HepG2 (cell line): ENCODE results near the gene CIAO2B. TPM values are rescaled to one million over a fixed set of nuclear protein-coding genes. Genes with fewer than 3 reads are reported as not detected.

Experiments used
- DMAP1 ChIP-seq: IDR thresholded peaks from 2 replicates; pipeline ENCODE4 v1.6.1; 2016
- FLYWCH1 ChIP-seq: sonication (generic); formaldehyde crosslinking; IDR thresholded peaks from 2 replicates; pipeline ENCODE4 v1.8.1; 2023; ENCODE audit warnings: mild to moderate bottlenecking, missing genetic modification reagents
- FOXP1 ChIP-seq, 2 experiments: fragments of 450-650 bp in 1 of 2; IDR thresholded peaks; 2 replicates each; pipeline ENCODE4 v1.6.1; 2017 to 2018; ENCODE audit warnings: antibody characterized with exemption in 1 of 2
- HDAC6 ChIP-seq: fragments of 200-600 bp; sonication (generic); IDR thresholded peaks from 2 replicates; pipeline ENCODE4 v1.7.0; 2017; ENCODE audit warnings: mild to moderate bottlenecking, antibody characterized with exemption, low read length, low read depth
- IKZF1 ChIP-seq: fragments of 450-650 bp; IDR thresholded peaks from 2 replicates; pipeline ENCODE4 v1.7.1; 2016
- KAT8 ChIP-seq: IDR thresholded peaks from 2 replicates; pipeline ENCODE4 v1.6.1; 2016; ENCODE audit warnings: missing genetic modification reagents, missing compliant biosample characterization
- KLF11 ChIP-seq: IDR thresholded peaks from 2 replicates; pipeline ENCODE4 v1.6.1; 2016; ENCODE audit warnings: missing compliant biosample characterization
- MBNL3 ChIP-seq: fragments of 250-450 bp; sonication (Bioruptor Pico); conservative IDR thresholded peaks from 2 replicates; pipeline ENCODE4 v1.8.0; 2022; ENCODE audit warnings: mild to moderate bottlenecking, inconsistent platforms
- MEIS1 ChIP-seq: sonication (generic); formaldehyde crosslinking; IDR thresholded peaks from 2 replicates; pipeline ENCODE4 v1.9.0; 2021; ENCODE audit warnings: mild to moderate bottlenecking, missing genetic modification reagents, moderate library complexity, borderline replicate concordance
- MIER3 ChIP-seq: IDR thresholded peaks from 2 replicates; pipeline ENCODE4 v1.6.1; 2016; ENCODE audit warnings: missing compliant biosample characterization, borderline replicate concordance
- MXD4 ChIP-seq: IDR thresholded peaks from 2 replicates; pipeline ENCODE4 v1.6.1; 2016; ENCODE audit warnings: mild to moderate bottlenecking, missing biosample characterization, missing genetic modification reagents
- MZF1 ChIP-seq: sonication (generic); formaldehyde crosslinking; IDR thresholded peaks from 2 replicates; pipeline ENCODE4 v1.8.1; 2023; ENCODE audit warnings: mild to moderate bottlenecking, missing genetic modification reagents, borderline replicate concordance
- REPIN1 ChIP-seq: sonication (generic); formaldehyde crosslinking; IDR thresholded peaks from 2 replicates; pipeline ENCODE4 v1.8.0; 2022; ENCODE audit warnings: missing genetic modification reagents, low read depth, mild to moderate bottlenecking, borderline replicate concordance
- SATB2 ChIP-seq: sonication (generic); formaldehyde crosslinking; IDR thresholded peaks from 2 replicates; pipeline ENCODE4 v1.5.0; 2020; ENCODE audit warnings: missing genetic modification reagents
- SMC3 ChIP-seq: IDR thresholded peaks from 2 replicates; pipeline ENCODE4 v1.6.1; 2011; ENCODE audit warnings: low read length, improper control_type of control experiment
- SOX5 ChIP-seq: IDR thresholded peaks from 2 replicates; pipeline ENCODE4 v1.6.1; 2016; ENCODE audit warnings: borderline replicate concordance
- ZBTB42 ChIP-seq: sonication (generic); formaldehyde crosslinking; IDR thresholded peaks from 2 replicates; pipeline ENCODE4 v1.5.0; 2020; ENCODE audit warnings: mild to moderate bottlenecking, missing genetic modification reagents
- ZFP36L1 ChIP-seq: sonication (generic); formaldehyde crosslinking; IDR thresholded peaks from 2 replicates; pipeline ENCODE4 v1.8.0; 2022; ENCODE audit warnings: mild to moderate bottlenecking, missing genetic modification reagents, moderate library complexity
- ZFX ChIP-seq: sonication (generic); formaldehyde crosslinking; IDR thresholded peaks from 2 replicates; pipeline ENCODE4 v1.4.0; 2020; ENCODE audit warnings: mild to moderate bottlenecking, low read depth, missing genetic modification reagents, moderate library complexity
- ZNF317 ChIP-seq: sonication (generic); formaldehyde crosslinking; IDR thresholded peaks from 2 replicates; pipeline ENCODE4 v1.5.0; 2020; ENCODE audit warnings: mild to moderate bottlenecking, missing genetic modification reagents
- ZSCAN12 ChIP-seq: sonication (generic); formaldehyde crosslinking; IDR thresholded peaks from 2 replicates; pipeline ENCODE4 v1.9.0; 2021; ENCODE audit warnings: mild to moderate bottlenecking, missing genetic modification reagents
- polyA plus RNA-seq, 8 experiments: library from polyadenylated mRNA; depleted of rRNA in 3 of 8; stranded (reverse) in 7 of 8; unstranded in 1 of 8; fragments of >200 nt; fragmentation: Illumina TruSeq in 4 of 8; extraction: Trizol in 4 of 8; gene quantifications; 2 replicates each; pipeline versions ENCODE4 v1.2.1 to v1.2.3, GENCODE V29; 2011 to 2016; ENCODE audit warnings: low read depth in 4 of 8, missing spikeins in 1 of 8, mixed read lengths in 1 of 8; ENCODE audit not compliant: insufficient read depth in 1 of 8
- total RNA-seq, 5 experiments: library from RNA; depleted of rRNA; stranded (reverse); fragments of >200 nt; fragmentation: Illumina TruSeq; extraction: Trizol; gene quantifications; 2 replicates each; pipeline ENCODE4 v1.2.3, GENCODE V29; 2016; ENCODE audit warnings: low read depth in 1 of 5
- TF ChIP-seq, protein P1 (sequence below): sonication (generic); formaldehyde crosslinking; IDR thresholded peaks from 2 replicates; pipeline ENCODE4 v1.8.1; 2022; ENCODE audit warnings: low read depth, mild to moderate bottlenecking, missing genetic modification reagents
- TF ChIP-seq, protein P2 (sequence below): IDR thresholded peaks from 2 replicates; pipeline ENCODE4 v1.6.1; 2016; ENCODE audit warnings: missing genetic modification reagents, missing compliant biosample characterization
- TF ChIP-seq, protein P3 (sequence below): sonication (generic); formaldehyde crosslinking; IDR thresholded peaks from 2 replicates; pipeline ENCODE4 v1.8.0; 2022; ENCODE audit warnings: mild to moderate bottlenecking, missing genetic modification reagents, moderate library complexity
- TF ChIP-seq, protein P4 (sequence below): sonication (generic); formaldehyde crosslinking; IDR thresholded peaks from 2 replicates; pipeline ENCODE4 v1.5.0; 2020; ENCODE audit warnings: mild to moderate bottlenecking, low read depth, missing genetic modification reagents, borderline replicate concordance
- TF ChIP-seq, protein P5 (sequence below): sonication (generic); formaldehyde crosslinking; IDR thresholded peaks from 2 replicates; pipeline ENCODE4 v1.8.0; 2022; ENCODE audit warnings: mild to moderate bottlenecking, missing genetic modification reagents; ENCODE audit not compliant: insufficient replicate concordance

The CIAO2B gene
- total and polyA plus RNA-seq, 2 of the 13 experiments (the other 11 are each of a cell fraction or from before 2014, with no cell fraction given) = 157 to 293 TPM

DNA sequence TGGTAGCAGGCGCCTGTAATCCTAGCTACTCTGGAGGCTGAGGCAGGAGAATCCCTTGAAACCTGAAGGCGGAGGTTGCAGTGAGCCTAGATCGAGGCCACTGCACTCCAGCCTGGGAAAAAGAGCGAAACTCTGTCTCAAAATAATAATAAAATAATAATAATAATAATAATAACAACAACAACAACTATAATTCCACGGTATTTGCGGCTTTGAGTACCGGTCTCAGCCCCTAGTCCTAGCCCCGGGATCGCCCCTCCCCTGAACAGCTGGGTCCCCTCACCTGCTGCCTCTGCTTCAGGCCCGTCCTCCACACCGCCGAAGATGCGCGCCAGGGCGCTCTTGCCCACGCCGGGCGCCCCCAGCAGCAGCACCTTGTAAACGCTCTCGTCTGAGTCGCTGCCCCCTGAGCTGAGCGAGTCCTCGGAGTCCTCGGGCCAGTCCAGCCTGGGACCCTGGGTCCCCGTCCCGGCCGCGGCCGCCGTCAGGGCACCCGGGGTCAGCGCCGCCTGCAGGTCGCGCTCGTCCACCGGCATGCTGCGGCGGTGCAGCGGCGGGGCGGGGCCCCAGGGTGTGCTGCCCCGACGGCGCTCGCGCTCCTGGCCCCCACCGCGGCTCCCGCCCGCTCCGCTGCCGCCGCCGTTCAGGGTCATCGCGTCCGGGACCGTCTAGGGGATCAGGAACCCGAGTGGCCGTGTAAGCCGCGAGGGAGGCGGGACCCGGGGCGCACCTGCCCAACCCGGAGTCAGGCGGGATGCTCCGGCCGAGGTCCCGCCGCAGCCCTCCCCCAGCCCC lies 9.5 kb downstream of the CIAO2B start (continued):
- TF ChIP-seq, protein P1, sequence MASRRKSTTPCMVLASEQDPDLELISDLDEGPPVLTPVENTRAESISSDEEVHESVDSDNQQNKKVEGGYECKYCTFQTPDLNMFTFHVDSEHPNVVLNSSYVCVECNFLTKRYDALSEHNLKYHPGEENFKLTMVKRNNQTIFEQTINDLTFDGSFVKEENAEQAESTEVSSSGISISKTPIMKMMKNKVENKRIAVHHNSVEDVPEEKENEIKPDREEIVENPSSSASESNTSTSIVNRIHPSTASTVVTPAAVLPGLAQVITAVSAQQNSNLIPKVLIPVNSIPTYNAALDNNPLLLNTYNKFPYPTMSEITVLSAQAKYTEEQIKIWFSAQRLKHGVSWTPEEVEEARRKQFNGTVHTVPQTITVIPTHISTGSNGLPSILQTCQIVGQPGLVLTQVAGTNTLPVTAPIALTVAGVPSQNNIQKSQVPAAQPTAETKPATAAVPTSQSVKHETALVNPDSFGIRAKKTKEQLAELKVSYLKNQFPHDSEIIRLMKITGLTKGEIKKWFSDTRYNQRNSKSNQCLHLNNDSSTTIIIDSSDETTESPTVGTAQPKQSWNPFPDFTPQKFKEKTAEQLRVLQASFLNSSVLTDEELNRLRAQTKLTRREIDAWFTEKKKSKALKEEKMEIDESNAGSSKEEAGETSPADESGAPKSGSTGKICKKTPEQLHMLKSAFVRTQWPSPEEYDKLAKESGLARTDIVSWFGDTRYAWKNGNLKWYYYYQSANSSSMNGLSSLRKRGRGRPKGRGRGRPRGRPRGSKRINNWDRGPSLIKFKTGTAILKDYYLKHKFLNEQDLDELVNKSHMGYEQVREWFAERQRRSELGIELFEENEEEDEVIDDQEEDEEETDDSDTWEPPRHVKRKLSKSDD (CRISPR knock-in tag) = no peak
- no peak for TF ChIP-seq HDAC6
- no peak for TF ChIP-seq ZNF317 (CRISPR knock-in tag)
- TF ChIP-seq MIER3 = no peak
- TF ChIP-seq SOX5 (CRISPR knock-in tag) = no peak
- TF ChIP-seq, protein P2, sequence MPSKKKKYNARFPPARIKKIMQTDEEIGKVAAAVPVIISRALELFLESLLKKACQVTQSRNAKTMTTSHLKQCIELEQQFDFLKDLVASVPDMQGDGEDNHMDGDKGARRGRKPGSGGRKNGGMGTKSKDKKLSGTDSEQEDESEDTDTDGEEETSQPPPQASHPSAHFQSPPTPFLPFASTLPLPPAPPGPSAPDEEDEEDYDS (CRISPR knock-in tag) = no peak
- no peak for TF ChIP-seq IKZF1
- no peak for TF ChIP-seq MZF1
- no peak for TF ChIP-seq DMAP1
- TF ChIP-seq FOXP1 (IDR thresholded peaks at IDR 0.05) = no peak
- no peak for TF ChIP-seq FOXP1 (CRISPR knock-in tag; IDR thresholded peaks at IDR 0.05)
- TF ChIP-seq, protein P3, sequence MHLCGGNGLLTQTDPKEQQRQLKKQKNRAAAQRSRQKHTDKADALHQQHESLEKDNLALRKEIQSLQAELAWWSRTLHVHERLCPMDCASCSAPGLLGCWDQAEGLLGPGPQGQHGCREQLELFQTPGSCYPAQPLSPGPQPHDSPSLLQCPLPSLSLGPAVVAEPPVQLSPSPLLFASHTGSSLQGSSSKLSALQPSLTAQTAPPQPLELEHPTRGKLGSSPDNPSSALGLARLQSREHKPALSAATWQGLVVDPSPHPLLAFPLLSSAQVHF = no peak
- no peak; the same call in 1 of the 2 replicates for TF ChIP-seq SMC3
- no peak for TF ChIP-seq MBNL3
- 0 out of 2 replicates have a peak, but pooled peaks have one; percentile 42 for TF ChIP-seq ZSCAN12 (CRISPR knock-in tag)
- TF ChIP-seq, protein P4, sequence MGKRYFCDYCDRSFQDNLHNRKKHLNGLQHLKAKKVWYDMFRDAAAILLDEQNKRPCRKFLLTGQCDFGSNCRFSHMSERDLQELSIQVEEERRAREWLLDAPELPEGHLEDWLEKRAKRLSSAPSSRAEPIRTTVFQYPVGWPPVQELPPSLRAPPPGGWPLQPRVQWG = no peak
- no peak for TF ChIP-seq REPIN1
- no peak for TF ChIP-seq ZFX (CRISPR knock-in tag)
- no peak for TF ChIP-seq MEIS1 (CRISPR knock-in tag)
- TF ChIP-seq, protein P5, sequence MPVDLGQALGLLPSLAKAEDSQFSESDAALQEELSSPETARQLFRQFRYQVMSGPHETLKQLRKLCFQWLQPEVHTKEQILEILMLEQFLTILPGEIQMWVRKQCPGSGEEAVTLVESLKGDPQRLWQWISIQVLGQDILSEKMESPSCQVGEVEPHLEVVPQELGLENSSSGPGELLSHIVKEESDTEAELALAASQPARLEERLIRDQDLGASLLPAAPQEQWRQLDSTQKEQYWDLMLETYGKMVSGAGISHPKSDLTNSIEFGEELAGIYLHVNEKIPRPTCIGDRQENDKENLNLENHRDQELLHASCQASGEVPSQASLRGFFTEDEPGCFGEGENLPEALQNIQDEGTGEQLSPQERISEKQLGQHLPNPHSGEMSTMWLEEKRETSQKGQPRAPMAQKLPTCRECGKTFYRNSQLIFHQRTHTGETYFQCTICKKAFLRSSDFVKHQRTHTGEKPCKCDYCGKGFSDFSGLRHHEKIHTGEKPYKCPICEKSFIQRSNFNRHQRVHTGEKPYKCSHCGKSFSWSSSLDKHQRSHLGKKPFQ (CRISPR knock-in tag) = no peak
- no peak for TF ChIP-seq SATB2 (CRISPR knock-in tag)
- TF ChIP-seq MXD4 (CRISPR knock-in tag) = no peak
- no peak for TF ChIP-seq ZFP36L1 (CRISPR knock-in tag)
- no peak for TF ChIP-seq KAT8 (CRISPR knock-in tag)
- TF ChIP-seq KLF11 (CRISPR knock-in tag) = no peak
- no peak for TF ChIP-seq ZBTB42 (CRISPR knock-in tag)
- TF ChIP-seq FLYWCH1 (CRISPR knock-in tag) = no peak
